ENCODE data around the gene MYO7A.

Gene MYO7A

GRCh38 chr11:77148963-77149715 lies 21.1 kb downstream of the MYO7A start:
- DNase-seq, result no peak

DNA sequence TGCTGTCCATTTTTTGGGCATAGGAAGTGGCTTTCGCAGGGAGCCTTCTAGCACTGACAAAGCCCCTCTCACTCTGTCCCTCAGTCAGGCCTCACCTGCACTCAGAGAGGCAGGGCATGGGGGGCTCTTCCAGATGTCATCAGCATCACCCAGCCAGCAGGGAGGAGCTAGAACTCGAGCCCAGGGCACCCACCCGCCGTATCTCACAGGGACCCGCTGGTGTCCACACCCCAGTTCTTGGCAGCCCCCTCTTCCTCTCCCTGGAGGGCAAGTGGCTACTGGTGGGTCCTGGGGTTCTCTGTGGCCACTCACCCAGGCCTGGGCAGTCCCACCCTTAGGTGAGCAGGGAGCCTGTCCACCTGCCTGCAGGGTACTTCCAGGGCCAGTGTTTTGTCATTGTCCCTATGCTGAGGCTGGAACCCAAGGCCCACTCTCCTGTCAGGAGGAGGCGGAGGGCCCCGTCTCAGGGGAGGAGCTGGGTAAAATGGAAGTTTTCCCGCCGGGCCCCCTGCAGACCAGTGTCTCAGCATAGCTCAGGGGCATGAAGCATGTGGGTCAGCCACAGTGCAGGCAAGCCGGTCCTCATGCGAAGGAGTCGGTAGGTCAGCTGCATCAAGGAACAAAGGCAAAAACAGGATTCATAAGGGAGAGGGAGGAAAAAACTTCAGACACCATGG lies 21.8 kb downstream of the MYO7A start:
- no peak for DNase-seq

DNA sequence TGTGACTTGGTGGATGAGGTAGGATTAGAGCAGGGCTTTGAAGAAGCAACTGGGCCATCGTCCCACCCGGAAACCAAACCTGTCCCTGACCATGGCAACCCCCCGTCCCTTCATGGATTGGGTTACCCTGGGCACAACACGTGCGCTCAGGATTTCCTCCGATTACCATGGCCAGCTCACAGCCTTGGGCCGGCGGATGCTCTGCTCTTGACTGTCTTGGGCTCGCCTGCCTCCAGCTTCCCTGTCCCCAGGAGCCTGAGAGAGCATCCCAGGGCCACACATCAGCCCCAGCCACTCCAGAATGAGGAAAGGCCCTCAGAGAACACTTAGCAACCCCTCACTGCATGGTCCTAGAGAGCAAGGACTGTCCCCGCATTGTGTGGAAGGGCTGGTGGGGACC lies 22.8 kb downstream of the MYO7A start:
- no peak for DNase-seq

DNA sequence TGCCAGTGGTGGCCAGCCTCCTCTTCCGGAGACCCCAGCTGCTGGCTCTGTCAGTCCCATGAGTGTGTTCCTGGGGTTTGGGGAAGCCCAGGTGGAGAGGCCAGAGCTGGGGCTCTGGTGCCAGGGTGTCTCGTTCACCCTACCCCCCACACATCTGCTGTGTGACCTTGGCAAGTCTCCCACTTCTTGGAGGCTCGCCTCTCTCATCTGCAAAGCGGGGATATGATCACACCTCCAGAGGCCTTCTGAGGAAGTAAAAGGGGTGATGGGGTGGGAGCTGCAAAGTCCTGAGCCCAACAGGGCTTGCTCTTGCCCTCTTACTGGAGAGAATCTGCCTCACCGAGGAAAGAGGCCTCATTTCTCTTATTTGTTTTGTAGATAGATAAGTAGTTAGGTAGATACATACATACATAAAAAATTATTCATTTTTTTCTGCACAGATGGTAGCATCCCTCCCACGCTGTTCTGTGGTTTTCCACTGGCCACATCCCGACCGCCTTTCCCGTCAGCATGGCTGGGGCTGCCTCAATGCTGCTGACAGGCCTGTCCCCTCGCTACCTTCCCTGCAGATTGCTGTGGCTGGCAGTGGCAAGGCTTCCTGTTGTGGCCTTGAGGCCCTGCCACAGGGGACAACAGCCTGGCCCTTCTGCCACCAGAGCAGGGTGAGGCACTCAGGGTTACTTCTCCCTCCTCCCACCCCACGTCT lies 23.9 kb downstream of the MYO7A start:
- peak; percentile 39 to 57 for DNase-seq

DNA sequence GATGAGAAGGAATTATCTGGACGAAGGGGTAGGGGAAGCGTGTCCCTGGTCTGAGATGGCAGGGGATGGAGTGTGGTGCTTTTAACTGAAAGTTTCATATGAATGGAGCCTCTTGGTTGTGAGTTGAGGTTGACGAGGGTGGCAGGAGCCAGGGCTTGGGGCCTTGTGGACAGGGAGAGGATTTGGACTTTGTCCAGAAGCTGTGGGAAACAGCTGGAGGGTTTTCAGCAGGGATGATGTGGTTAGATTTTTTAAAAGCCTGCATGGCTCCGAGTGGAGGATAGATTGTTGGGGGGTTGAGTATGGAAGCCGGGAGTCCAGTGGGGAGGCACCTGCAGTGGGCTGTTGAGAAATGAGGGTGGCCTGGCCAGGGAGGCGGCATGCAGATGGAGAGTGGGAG lies 24.8 kb downstream of the MYO7A start:
- no peak for DNase-seq

DNA sequence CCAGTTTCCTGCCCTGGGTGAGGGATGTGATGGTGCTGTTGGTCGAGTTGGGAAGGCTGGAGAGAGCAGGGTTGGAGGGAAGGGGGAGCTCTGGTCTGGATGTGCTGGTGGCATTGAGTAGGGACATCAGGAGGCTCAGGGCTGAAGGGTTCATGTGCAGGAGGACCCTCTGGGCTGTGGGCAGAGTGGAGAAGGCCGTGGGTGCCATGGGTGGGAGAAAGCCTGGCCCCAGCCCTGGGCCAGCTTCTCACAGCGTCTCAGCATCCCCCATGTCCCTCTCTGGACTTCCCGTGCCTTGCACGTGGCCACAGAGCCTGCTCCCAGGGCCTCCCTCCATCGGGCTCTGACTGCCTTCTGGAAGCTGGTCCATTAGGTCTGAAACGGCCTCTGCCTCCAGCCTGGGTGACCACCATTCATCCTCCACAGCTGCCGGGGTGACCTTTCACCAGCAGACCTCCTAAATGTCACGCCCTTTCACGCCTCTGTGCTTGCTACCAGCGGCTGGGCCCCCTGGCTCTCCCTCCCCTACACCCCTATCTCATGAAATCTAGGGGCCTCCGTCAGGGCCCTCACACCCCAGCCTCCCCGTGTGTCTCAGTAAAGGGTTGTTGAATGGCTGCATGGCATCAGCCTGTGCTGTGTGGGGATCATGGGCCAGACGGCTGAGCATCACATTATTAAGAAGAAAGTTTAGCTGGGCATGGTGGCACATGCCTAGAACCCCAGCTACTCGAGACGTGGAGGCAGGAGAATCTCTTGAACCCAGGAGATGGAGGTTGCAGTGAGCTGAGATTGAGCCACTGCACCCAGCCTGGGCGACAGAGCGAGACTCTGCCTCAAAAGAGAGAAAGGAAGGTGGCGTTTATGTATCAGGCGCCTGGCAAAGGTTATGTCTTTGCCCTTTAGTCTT lies 25.5 kb downstream of the MYO7A start:
- DNase-seq, result no peak

GRCh38 chr11:77154381-77155081 lies 26.5 kb downstream of the MYO7A start:
- peak; percentile 53 to 54 for DNase-seq

GRCh38 chr11:77155082-77155475 lies 27.0 kb downstream of the MYO7A start:
- DNase-seq, result no peak

DNA sequence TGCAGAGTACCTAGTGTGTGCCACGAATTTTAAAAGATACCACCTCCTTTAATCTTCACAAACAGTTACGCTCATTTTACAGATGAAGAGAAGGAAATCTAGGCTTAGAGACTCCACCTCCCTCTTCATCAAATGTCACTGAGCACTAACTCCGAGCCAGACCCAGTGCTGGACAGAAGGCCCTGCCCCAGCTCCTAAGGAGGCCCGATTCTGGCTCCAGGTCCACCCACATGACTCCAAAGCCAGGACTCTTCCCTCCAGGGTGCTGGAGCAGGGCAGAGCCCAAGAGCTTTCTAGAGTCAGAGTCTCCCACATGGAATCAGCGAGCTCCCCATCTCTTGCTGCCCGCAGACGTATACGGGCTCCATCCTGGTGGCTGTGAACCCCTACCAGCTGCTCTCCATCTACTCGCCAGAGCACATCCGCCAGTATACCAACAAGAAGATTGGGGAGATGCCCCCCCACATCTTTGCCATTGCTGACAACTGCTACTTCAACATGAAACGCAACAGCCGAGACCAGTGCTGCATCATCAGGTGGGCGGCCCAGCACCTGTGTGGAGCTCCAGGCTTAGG lies 27.6 kb downstream of the MYO7A start:
- DNase-seq, result no peak

GRCh38 chr11:77156396-77157195 lies 28.6 kb downstream of the MYO7A start:
- DNase-seq, result no peak

DNA sequence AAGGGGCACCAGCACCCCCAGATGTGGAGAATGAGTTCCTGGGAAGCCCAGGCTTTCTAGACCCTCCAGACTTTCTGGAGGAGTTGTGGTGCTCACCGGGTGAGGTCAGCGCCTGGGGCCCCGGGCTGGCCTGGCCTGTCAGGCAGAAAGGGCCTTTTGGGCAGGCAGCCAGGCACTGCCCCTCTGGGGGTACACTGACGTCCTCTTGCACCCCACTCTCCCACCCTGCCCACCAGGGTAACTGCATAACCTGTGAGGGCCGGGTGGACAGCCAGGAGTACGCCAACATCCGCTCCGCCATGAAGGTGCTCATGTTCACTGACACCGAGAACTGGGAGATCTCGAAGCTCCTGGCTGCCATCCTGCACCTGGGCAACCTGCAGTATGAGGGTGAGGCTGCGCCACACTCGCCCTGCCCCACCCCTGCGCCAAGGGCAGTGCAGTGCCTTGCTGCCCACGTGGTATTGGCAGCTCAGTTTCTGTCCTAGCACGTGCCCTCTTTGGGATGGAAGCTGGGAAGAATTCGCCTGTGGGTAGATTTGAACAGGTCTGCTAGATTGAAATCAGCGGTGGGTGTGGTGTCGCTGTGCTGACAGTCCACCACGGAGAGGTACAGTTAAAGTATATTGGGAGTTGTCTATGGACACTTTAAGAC lies 30.1 kb downstream of the MYO7A start:
- no peak for DNase-seq

DNA sequence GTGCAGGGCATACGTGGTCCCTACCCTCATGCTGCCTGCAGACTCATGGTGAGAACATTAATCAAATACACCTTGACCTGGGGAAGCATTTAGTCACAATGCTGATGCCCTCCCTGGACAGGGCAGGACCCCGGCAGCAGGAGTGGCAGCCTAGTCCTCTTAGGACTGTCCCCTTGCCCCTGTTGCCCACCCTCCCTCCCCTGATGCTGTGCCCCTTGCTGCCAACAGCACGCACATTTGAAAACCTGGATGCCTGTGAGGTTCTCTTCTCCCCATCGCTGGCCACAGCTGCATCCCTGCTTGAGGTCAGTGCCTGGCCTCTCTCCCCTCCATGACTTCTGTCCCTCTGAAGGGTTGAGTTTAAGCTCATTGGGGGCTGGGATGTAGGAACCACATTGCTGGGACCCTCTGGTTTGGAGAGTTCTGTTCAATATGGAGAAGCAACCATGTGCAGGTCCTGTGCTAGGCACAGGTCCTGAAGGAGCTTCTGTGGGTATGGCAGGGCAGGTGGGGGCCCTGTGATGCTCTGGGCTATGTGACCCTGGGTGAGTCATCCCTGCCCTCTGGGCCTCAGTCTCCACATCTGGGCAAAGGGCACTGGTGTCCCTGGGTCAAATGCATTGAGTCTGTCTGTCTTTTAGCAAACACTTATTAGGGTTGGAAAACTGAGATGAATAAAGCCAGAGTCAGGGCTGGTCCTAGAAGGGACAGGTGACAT lies 31.3 kb downstream of the MYO7A start:
- DNase-seq, result no peak

DNA sequence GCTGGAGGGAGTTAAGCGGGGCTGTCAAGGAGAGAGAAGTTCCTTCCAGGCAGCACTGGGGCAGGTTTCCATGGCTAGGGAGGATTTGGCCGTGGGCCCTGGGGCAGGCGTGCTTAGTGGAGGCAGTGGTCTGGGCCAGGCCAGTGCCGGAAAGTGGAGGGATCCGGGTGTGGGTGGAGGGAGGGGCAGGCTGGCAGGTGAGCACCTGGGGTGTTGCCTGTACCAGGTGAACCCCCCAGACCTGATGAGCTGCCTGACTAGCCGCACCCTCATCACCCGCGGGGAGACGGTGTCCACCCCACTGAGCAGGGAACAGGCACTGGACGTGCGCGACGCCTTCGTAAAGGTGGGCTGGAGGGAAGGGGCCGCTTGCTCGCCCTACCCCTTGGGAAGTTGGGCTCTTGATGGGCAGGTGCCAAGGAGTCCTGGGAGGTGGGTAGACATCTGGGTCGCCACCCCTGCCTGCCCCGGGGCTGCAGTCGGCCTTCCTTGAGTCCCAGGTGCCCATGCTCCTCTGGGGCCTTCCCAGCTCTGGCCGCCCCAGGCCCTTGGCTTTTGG lies 32.0 kb downstream of the MYO7A start:
- no peak for DNase-seq

DNA sequence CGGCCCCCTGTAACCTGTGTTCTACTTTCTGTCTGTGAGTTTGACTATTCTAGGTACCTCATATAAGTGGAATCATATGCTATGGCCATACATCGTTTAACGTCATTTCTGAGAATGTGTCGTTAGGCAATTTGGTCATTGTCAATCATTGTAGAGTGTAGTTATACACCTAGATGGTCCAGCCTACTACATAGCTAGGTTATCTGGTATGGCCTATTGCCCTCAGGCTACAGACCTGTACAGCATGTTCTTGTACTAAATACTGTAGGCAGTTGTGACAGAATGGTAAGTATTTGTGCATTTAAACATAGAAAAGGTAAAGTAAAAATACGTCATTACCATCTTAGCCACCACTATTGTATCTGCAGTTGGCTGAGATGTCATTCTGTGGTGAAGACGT lies 35.2 kb downstream of the MYO7A start:
- DNase-seq, result no peak

DNA sequence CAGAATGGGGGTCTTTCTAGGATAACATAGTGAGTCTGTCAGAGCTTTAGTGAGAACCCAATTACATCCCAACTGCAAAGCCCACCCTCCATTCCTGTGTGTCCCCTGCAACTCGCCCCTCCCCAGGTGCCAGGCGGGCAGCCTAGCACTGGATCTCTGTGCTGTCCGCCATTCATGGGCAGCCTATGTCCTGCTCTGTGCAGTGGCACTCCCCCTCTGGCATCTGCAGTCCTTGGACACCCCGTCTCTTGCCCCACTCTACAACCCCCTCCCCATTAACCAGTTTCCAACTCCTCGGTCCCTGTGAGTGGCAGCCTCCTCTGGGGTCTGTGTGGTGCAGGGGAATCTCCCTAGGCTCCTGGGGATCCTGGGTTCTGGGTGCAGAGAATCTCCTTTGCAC lies 37.0 kb downstream of the MYO7A start:
- DNase-seq, result no peak

GRCh38 chr11:77166021-77166420 lies 38.0 kb downstream of the MYO7A start:
- DNase-seq, result no peak

DNA sequence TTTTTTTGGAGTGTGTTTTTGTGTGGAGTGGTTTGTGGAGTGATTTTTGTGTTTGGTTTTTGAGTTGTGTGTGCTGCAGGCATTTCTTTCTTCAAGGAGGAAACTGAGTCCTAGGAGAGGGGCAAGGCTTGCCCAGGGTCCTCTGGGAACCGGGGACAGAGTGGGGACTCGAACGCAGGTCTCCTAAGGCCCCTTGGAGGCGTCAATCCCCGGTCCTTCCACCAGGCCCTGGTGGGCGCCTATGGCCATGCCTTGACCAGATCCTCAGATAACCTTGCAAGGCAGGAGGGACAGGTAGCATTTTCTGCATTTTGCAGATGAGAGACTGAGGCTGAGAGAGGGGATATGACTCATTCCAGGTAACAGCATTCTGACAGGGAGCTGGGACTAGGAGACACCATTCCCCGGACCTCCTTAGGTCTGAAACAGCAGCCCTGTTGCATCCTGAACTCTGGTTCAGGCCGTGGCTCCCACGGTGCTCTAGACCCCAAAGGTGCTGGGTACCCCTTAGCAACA lies 39.1 kb downstream of the MYO7A start:
- DNase-seq, result no peak

- no peak for DNase-seq
These were observed 39.7 kb downstream of the MYO7A start for GRCh38 chr11:77167791-77168190.

GRCh38 chr11:77170107-77170506 lies 42.1 kb downstream of the MYO7A start:
- DNase-seq, result no peak
